HG03045 (cell line): ENCODE data around the gene PARD6G.

Experiments used
- ATAC-seq: cut with Tn5 transposase; IDR thresholded peaks from one replicate; pipeline ENCODE4 v1.9.1; 2021; ENCODE audit warnings: mild to moderate bottlenecking, moderate library complexity; ENCODE audit not compliant: unreplicated experiment

The PARD6G gene

GRCh38 chr18:80120932-80121331 lies 126.4 kb downstream of the PARD6G start:
- no peak for ATAC-seq

GRCh38 chr18:80119111-80119510 lies 128.2 kb downstream of the PARD6G start:
- ATAC-seq, result no peak

GRCh38 chr18:80115035-80115434 lies 132.3 kb downstream of the PARD6G start:
- no peak for ATAC-seq

- no peak for ATAC-seq
These were observed 134.6 kb downstream of the PARD6G start for GRCh38 chr18:80112624-80113248.

GRCh38 chr18:80109676-80110078 lies 137.6 kb downstream of the PARD6G start:
- ATAC-seq, result peak; percentile 32

- ATAC-seq, result peak; percentile 60
These were observed 138.3 kb downstream of the PARD6G start, which contains the start of gene ADNP2 for GRCh38 chr18:80108739-80109675. Gene ADNP2, plus strand, starts transcription at chr18:80109262. Its CDS starts 8,281 bp downstream, at chr18:80117543.

GRCh38 chr18:80108121-80108536 lies 139.2 kb downstream of the PARD6G start:
- ATAC-seq, result no peak

GRCh38 chr18:80107426-80107825 lies 139.9 kb downstream of the PARD6G start:
- ATAC-seq, result no peak
